GM12865 (cell line): ENCODE results near the gene LRRC25.
"Not testable (repeated sequence)": the region's sequence is repeated elsewhere in the genome, so short reads cannot be mapped to it uniquely, and the experiment has no call there.

ENCODE experiments used
- DNase-seq: peaks from one replicate; pipeline ENCODE4 v3.0.0; 2010; ENCODE audit warnings: low read depth
- H3K4me3 ChIP-seq: 2 replicates; pipeline ENCODE4 v1.5.1; 2011; ENCODE audit warnings: mild to moderate bottlenecking, low read depth, low read length, control low read depth
- TF ChIP-seq, protein P1 (sequence below): IDR thresholded peaks from 2 replicates; pipeline ENCODE4 v1.5.1; 2011; ENCODE audit warnings: low read length, control low read depth, low read depth, inconsistent platforms; ENCODE audit not compliant: insufficient read depth; ENCODE audit errors: missing control alignments

Gene LRRC25

DNA sequence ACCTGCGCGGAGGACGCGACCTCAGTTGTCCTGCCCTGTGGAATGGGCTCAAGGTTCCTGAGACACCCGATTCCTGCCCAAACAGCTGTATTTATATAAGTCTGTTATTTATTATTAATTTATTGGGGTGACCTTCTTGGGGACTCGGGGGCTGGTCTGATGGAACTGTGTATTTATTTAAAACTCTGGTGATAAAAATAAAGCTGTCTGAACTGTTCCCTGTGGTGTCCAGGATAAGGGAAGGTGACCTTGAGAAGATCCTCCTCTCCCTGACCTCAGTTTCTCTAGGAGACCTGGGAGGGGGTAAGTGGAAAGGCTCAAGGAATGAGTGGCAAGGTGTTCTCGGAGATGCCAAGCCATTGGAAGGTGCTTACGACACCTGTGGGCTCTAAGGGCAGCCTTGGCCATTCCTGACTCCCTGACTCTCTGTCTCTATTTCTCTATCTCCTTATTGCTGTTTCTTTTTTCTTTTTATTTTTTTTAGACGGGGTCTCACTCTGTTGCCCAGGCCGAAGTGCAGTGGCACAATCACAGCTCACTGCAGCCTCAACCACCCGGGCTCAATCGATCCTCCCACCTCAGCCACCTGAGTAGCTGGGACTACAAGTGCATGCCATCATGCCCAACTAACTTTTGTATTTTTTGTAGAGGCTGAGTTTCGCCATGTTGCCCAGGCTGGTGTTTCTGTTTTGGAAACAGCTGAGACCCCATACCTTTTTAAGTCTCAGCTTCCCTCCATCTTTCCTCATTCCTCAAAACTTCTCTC is 8.3 kb downstream of the LRRC25 start:
- TF ChIP-seq, protein P1, sequence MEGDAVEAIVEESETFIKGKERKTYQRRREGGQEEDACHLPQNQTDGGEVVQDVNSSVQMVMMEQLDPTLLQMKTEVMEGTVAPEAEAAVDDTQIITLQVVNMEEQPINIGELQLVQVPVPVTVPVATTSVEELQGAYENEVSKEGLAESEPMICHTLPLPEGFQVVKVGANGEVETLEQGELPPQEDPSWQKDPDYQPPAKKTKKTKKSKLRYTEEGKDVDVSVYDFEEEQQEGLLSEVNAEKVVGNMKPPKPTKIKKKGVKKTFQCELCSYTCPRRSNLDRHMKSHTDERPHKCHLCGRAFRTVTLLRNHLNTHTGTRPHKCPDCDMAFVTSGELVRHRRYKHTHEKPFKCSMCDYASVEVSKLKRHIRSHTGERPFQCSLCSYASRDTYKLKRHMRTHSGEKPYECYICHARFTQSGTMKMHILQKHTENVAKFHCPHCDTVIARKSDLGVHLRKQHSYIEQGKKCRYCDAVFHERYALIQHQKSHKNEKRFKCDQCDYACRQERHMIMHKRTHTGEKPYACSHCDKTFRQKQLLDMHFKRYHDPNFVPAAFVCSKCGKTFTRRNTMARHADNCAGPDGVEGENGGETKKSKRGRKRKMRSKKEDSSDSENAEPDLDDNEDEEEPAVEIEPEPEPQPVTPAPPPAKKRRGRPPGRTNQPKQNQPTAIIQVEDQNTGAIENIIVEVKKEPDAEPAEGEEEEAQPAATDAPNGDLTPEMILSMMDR = no peak
- H3K4me3 ChIP-seq = peak overlapping the region; percentile 14
- no peak for DNase-seq

DNA sequence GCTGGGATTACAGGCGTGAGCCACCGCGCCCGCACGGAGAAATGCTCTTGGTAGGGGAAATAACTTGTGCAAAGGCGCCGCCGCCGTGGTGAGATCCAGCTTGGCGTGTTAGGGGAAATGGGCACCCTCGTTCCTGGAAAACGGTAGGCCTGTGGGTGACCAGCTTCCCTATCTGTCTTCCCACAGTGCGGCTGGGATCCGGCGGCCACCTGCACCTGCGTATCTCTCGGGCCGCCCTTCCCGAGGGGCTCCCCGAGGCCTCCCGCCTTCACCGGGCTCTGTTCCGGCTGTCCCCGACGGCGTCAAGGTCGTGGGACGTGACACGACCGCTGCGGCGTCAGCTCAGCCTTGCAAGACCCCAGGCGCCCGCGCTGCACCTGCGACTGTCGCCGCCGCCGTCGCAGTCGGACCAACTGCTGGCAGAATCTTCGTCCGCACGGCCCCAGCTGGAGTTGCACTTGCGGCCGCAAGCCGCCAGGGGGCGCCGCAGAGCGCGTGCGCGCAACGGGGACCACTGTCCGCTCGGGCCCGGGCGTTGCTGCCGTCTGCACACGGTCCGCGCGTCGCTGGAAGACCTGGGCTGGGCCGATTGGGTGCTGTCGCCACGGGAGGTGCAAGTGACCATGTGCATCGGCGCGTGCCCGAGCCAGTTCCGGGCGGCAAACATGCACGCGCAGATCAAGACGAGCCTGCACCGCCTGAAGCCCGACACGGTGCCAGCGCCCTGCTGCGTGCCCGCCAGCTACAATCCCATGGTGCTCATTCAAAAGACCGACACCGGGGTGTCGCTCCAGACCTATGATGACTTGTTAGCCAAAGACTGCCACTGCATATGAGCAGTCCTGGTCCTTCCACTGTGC is 9.1 kb downstream of the LRRC25 start:
- TF ChIP-seq, protein P1 = peak; percentile 99
- peak overlapping the region; percentile 45 for H3K4me3 ChIP-seq
- DNase-seq = peak; percentile 96

DNA sequence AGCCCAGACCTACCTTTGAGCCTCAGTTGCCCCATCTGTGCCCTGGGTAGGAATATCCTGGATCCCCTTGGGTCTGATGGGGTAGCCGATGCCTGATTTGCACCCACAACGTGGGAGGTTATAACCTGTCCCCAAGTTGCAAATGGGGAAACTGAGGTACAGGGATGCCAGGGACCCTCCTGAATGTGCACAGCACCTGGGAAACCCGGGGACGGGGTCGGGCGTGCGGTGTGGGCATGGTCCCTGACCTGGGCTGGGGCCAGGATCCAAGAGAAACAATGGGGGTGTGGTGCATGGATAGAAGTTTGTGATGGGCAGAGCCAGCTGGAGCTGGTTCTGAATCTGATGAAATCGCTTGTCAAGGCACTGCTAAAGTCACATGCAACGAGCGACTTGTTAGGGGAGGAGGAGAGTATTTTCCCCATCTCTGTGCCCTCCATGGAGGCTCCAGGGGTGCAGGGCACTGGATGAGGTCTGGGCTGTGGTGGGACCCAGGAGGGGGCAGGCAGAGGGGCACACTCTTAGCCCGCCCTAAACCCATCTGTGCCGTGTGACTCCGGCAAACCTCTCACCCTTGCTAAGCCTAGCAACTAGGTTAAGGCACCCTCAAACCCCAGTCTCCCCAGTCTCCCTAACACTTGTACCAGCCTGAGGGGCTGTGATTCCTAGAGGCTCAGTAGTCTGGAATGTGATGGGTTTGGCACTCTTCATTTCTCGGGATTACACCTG is 10.7 kb downstream of the LRRC25 start:
- TF ChIP-seq, protein P1 = no peak
- peak overlapping the region; percentile 44 for H3K4me3 ChIP-seq
- no peak for DNase-seq

DNA sequence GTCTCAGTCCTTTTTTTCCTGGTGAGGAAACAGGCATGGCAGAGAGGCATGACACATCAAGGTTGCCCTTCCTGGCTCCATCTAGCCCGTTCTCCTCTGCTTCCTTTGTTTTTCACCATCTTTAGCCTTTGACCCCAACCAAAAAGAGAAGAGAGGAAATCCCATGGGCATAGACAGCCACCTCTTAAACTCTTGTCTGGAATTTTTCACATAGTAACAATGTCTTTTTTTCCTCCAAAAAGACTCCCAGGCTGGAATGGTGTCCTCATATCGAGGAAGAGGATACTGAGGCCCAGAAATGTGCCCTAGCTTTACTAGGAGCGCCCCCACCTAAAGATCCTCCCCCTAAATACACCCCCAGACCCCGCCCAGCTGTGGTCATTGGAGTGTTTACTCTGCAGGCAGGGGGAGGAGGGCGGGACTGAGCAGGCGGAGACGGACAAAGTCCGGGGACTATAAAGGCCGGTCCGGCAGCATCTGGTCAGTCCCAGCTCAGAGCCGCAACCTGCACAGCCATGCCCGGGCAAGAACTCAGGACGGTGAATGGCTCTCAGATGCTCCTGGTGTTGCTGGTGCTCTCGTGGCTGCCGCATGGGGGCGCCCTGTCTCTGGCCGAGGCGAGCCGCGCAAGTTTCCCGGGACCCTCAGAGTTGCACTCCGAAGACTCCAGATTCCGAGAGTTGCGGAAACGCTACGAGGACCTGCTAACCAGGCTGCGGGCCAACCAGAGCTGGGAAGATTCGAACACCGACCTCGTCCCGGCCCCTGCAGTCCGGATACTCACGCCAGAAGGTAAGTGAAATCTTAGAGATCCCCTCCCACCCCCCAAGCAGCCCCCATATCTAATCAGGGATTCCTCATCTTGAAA is 11.5 kb downstream of the LRRC25 start, which contains the start of gene GDF15:
GDF15 (plus strand) TSS at position 484 of the 868 bp plus-strand sequence; CDS start at position 516, 32 bp downstream.
- peak; percentile 52 for DNase-seq
- TF ChIP-seq, protein P1 = peak; percentile 71
- H3K4me3 ChIP-seq = peak within 1 kb of the TSS; percentile 44

DNA sequence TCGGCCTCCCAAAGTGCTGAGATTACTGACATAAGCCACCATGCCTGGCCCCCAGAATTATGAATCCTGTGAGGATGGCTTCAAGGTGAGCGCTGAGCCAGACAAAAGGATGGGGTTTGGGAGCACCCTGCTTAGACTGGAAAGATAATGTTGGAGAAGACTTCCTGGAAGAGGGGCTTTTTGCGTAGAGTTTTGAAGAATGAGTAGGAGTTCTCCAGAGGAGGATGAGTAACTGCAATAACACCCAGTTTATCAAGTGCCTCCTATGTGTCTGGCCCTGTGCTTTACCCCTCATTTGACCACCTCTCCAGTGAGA is 12.1 kb downstream of the LRRC25 start:
- no peak for DNase-seq
- TF ChIP-seq, protein P1 = no peak
- no peak overlapping the region for H3K4me3 ChIP-seq

DNA sequence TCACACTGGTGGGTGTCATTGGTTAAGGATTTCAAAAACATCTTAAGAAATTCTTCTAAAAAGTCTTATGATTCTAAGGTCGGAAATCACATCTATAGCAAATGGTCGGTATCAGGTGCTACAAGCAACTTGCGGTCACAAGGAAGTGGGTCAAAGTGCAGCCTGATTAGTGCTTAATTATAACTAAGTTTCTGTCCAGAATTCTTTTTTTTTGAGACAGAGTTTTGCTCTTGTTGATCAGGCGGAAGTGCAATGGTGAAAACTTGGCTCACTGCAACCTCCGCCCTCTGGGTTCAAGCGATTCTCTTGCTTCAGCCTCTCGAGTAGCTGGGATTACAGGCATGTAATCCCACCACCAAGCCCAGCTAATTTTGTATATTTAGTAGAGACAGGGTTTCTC is 12.6 kb downstream of the LRRC25 start:
- H3K4me3 ChIP-seq = no peak overlapping the region
- TF ChIP-seq, protein P1 = no peak
- no peak for DNase-seq

DNA sequence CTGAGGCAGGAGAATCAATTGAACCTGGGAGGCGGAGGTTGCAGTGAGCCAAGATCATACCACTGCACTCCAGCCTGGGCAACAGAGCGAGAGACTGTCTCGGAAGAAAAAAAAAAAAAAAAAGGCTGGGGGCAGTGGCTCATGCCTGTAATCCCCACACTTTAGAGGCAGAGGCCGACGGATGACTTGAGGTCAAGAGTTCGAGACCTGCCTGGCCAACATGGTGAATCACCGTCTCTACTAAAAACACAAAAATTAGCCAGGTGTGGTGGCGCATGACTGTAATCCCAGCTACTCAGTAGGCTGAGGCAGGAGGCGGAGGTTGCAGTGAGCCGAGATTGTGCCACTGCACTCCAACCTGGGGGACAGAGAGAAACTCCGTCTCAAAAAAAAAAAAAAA is 13.8 kb downstream of the LRRC25 start:
- DNase-seq, H3K4me3 ChIP-seq: not testable (repeated sequence)
